SK-N-SH treated with all-trans-retinoic acid at 6 μM for 48 hours (cell line): ENCODE results near the gene CSE1L.

Experiments
- ATAC-seq: fragments of 200-7000 bp; cut with Tn5 transposase; 3 replicates; pipeline ENCODE4 v1.9.1; 2020; ENCODE audit warnings: mild to moderate bottlenecking, moderate library complexity
- ARNTL ChIP-seq: fragments of 450-650 bp; formaldehyde crosslinking; IDR thresholded peaks from 2 replicates; pipeline ENCODE4 v1.5.0; 2020; ENCODE audit warnings: low read depth, mild to moderate bottlenecking, moderate library complexity, borderline replicate concordance
- BACH2 ChIP-seq: fragments of 250-450 bp; sonication (Bioruptor Pico); IDR thresholded peaks from 2 replicates; pipeline ENCODE4 v1.9.0; 2021; ENCODE audit warnings: mild to moderate bottlenecking, borderline replicate concordance
- CSDC2 ChIP-seq: fragments of 250-450 bp; sonication (Bioruptor Pico); IDR thresholded peaks from 2 replicates; pipeline ENCODE4 v1.5.0; 2020; ENCODE audit warnings: mild to moderate bottlenecking, moderate library complexity
- ESRRG ChIP-seq: fragments of 250-450 bp; sonication (Bioruptor Pico); IDR thresholded peaks from 2 replicates; pipeline ENCODE4 v1.6.1; 2021; ENCODE audit warnings: mild to moderate bottlenecking
- GLIS3 ChIP-seq: fragments of 250-450 bp; sonication (Bioruptor Pico); IDR thresholded peaks from 2 replicates; pipeline ENCODE4 v1.5.0; 2020; ENCODE audit warnings: mild to moderate bottlenecking, moderate library complexity
- ISL1 ChIP-seq: fragments of 250-450 bp; sonication (Bioruptor Pico); IDR thresholded peaks from 2 replicates; pipeline ENCODE4 v2.1.2; 2022; ENCODE audit warnings: mild to moderate bottlenecking, moderate library complexity
- OSR1 ChIP-seq: fragments of 250-450 bp; sonication (Bioruptor Pico); IDR thresholded peaks from 2 replicates; pipeline ENCODE4 v1.8.0; 2022; ENCODE audit warnings: moderate library complexity, mild to moderate bottlenecking, inconsistent platforms
- PPARA ChIP-seq: fragments of 250-450 bp; sonication (Bioruptor Pico); IDR thresholded peaks from 2 replicates; pipeline ENCODE4 v1.5.0; 2020; ENCODE audit warnings: mild to moderate bottlenecking, borderline replicate concordance
- SNAI2 ChIP-seq: fragments of 250-450 bp; sonication (Bioruptor Pico); IDR thresholded peaks from 2 replicates; pipeline ENCODE4 v1.5.0; 2020; ENCODE audit warnings: mild to moderate bottlenecking, moderate library complexity
- TCF4 ChIP-seq: fragments of 250-450 bp; sonication (Bioruptor Pico); IDR thresholded peaks from 2 replicates; pipeline ENCODE4 v1.8.0; 2021; ENCODE audit warnings: mild to moderate bottlenecking, moderate library complexity, borderline replicate concordance
- ZC3H10 ChIP-seq: fragments of 250-450 bp; sonication (Bioruptor Pico); IDR thresholded peaks from 2 replicates; pipeline ENCODE4 v1.5.1; 2021; ENCODE audit warnings: mild to moderate bottlenecking, moderate library complexity
- ZFP3 ChIP-seq: fragments of 250-450 bp; sonication (Bioruptor Pico); IDR thresholded peaks from 2 replicates; pipeline ENCODE4 v1.5.0; 2020; ENCODE audit warnings: mild to moderate bottlenecking, moderate library complexity
- ZFP30 ChIP-seq: fragments of 450-650 bp; formaldehyde crosslinking; IDR thresholded peaks from 2 replicates; pipeline ENCODE4 v1.5.0; 2022; ENCODE audit warnings: mild to moderate bottlenecking, moderate library complexity
- ZNF565 ChIP-seq: fragments of 450-650 bp; formaldehyde crosslinking; conservative IDR thresholded peaks from 2 replicates; pipeline ENCODE4 v1.5.0; 2020; ENCODE audit warnings: low read depth, mild to moderate bottlenecking, moderate library complexity
- ZNF70 ChIP-seq: fragments of 450-650 bp; formaldehyde crosslinking; IDR thresholded peaks from 2 replicates; pipeline ENCODE4 v1.5.0; 2020; ENCODE audit warnings: mild to moderate bottlenecking, moderate library complexity
- ZNF8 ChIP-seq: fragments of 450-650 bp; formaldehyde crosslinking; IDR thresholded peaks from 2 replicates; pipeline ENCODE4 v1.5.0; 2020; ENCODE audit warnings: mild to moderate bottlenecking, moderate library complexity
- TF ChIP-seq, protein P1 (sequence below): fragments of 250-450 bp; sonication (Bioruptor Pico); IDR thresholded peaks from 2 replicates; pipeline ENCODE4 v1.5.1; 2020; ENCODE audit warnings: low read depth, mild to moderate bottlenecking, moderate library complexity
- TF ChIP-seq, protein P2 (sequence below): fragments of 250-450 bp; sonication (Bioruptor Pico); IDR thresholded peaks from 2 replicates; pipeline ENCODE4 v1.8.0; 2021; ENCODE audit warnings: low read depth, mild to moderate bottlenecking, moderate library complexity, borderline replicate concordance
- TF ChIP-seq, protein P3 (sequence below): fragments of 250-450 bp; sonication (Bioruptor Pico); IDR thresholded peaks from 2 replicates; pipeline ENCODE4 v1.8.0; 2020; ENCODE audit warnings: mild to moderate bottlenecking, moderate library complexity, borderline replicate concordance
- TF ChIP-seq, protein P4 (sequence below): fragments of 250-450 bp; sonication (Bioruptor Pico); IDR thresholded peaks from 2 replicates; pipeline ENCODE4 v1.5.1; 2021; ENCODE audit warnings: mild to moderate bottlenecking, moderate library complexity

The CSE1L gene

DNA sequence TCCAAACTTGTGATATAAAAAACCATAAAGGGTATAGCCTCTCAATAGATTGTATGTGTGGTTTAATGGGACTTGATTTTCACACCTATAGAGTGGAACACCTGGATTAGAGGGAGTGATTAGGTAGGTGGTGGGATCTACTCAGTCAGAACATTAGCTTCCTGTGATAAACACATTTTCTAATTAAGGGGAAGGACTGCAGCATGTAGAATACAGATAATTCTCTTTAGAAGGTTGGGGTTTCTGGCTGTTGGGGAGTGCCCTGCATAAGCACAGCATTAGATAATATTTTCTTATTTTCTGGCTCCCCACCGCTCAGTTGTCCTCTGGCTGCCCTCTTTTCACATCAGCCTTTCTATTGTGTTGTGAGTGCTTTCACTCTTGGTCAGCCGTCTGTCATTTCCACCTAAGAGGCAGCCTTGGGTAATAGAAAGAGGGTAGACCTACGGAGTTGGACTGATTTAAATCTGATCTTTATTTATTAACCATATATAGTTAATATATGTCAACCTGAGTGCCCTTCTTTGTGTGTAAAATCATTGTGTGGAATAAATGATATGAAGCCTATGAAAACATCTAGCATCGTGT, 8.0 kb downstream of the CSE1L start:
- no peak for ATAC-seq
- no peak for TF ChIP-seq GLIS3 (CRISPR knock-in tag)
- TF ChIP-seq ESRRG (CRISPR knock-in tag): no peak
- no peak for TF ChIP-seq ARNTL (CRISPR knock-in tag)
- TF ChIP-seq ISL1: no peak
- TF ChIP-seq ZC3H10: no peak
- TF ChIP-seq, protein P1, sequence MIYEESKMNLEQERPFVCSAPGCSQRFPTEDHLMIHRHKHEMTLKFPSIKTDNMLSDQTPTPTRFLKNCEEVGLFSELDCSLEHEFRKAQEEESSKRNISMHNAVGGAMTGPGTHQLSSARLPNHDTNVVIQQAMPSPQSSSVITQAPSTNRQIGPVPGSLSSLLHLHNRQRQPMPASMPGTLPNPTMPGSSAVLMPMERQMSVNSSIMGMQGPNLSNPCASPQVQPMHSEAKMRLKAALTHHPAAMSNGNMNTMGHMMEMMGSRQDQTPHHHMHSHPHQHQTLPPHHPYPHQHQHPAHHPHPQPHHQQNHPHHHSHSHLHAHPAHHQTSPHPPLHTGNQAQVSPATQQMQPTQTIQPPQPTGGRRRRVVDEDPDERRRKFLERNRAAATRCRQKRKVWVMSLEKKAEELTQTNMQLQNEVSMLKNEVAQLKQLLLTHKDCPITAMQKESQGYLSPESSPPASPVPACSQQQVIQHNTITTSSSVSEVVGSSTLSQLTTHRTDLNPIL (CRISPR knock-in tag): no peak
- TF ChIP-seq ZNF8 (CRISPR knock-in tag): no peak
- no peak for TF ChIP-seq ZFP30 (CRISPR knock-in tag)
- TF ChIP-seq ZFP3 (CRISPR knock-in tag): no peak
- no peak for TF ChIP-seq ZNF565 (CRISPR knock-in tag)
- no peak for TF ChIP-seq ZNF70
- no peak for TF ChIP-seq SNAI2 (CRISPR knock-in tag)
- TF ChIP-seq, protein P2, sequence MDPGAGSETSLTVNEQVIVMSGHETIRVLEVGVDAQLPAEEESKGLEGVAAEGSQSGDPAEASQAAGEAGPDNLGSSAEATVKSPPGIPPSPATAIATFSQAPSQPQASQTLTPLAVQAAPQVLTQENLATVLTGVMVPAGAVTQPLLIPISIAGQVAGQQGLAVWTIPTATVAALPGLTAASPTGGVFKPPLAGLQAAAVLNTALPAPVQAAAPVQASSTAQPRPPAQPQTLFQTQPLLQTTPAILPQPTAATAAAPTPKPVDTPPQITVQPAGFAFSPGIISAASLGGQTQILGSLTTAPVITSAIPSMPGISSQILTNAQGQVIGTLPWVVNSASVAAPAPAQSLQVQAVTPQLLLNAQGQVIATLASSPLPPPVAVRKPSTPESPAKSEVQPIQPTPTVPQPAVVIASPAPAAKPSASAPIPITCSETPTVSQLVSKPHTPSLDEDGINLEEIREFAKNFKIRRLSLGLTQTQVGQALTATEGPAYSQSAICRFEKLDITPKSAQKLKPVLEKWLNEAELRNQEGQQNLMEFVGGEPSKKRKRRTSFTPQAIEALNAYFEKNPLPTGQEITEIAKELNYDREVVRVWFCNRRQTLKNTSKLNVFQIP (CRISPR knock-in tag): no peak
- TF ChIP-seq CSDC2 (CRISPR knock-in tag): no peak
- TF ChIP-seq OSR1 (CRISPR knock-in tag): no peak
- no peak for TF ChIP-seq TCF4 (CRISPR knock-in tag)
- TF ChIP-seq, protein P3, sequence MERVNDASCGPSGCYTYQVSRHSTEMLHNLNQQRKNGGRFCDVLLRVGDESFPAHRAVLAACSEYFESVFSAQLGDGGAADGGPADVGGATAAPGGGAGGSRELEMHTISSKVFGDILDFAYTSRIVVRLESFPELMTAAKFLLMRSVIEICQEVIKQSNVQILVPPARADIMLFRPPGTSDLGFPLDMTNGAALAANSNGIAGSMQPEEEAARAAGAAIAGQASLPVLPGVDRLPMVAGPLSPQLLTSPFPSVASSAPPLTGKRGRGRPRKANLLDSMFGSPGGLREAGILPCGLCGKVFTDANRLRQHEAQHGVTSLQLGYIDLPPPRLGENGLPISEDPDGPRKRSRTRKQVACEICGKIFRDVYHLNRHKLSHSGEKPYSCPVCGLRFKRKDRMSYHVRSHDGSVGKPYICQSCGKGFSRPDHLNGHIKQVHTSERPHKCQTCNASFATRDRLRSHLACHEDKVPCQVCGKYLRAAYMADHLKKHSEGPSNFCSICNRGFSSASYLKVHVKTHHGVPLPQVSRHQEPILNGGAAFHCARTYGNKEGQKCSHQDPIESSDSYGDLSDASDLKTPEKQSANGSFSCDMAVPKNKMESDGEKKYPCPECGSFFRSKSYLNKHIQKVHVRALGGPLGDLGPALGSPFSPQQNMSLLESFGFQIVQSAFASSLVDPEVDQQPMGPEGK (CRISPR knock-in tag): no peak
- TF ChIP-seq BACH2 (CRISPR knock-in tag): no peak
- TF ChIP-seq PPARA (CRISPR knock-in tag): no peak

DNA sequence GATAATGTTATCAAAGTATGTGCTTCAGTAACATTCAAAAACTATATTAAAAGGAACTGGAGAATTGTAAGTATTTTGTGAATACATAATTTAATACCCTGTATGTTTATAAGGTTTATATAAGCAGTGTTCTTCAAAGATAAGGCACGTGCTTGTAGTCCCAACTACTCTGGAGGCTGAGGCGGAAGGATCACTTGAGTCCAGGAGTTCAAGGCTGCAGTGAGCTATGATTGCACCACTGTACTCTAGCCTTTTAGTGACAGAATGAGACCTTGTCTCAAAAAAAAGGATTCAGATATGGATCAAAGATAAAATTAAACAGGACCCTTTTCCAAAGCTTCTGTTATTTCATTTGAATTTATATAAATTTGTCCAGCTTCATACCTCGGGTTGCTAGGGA, 17.2 kb downstream of the CSE1L start:
- ATAC-seq: no peak
- no peak for TF ChIP-seq ISL1
- TF ChIP-seq, protein P3 (CRISPR knock-in tag): no peak

DNA sequence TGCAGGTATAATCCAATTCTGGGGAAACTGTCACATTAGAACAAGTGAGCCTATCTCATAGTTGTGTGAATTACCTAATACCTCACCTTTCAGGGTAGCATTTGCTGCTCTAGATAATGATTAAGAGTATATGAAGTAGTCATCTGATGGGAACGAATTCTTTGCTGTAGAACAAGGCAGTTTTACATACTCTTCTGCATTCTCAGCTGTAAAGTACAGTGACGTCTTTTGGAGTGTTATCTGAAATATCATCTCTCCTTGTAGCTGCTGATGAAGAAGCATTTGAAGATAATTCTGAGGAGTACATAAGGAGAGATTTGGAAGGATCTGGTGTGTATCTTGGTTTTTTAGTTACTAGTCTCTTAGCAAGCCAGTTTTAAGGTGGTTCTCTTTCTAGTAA, 28.4 kb downstream of the CSE1L start:
- no peak for ATAC-seq
- TF ChIP-seq GLIS3 (CRISPR knock-in tag) (no peak), ZNF70 (no peak), ISL1 (no peak), ESRRG (CRISPR knock-in tag) (no peak), ZC3H10 (no peak), TCF4 (CRISPR knock-in tag) (no peak), OSR1 (CRISPR knock-in tag) (no peak), PPARA (CRISPR knock-in tag) (no peak), SNAI2 (CRISPR knock-in tag) (no peak)
- TF ChIP-seq, protein P3 (CRISPR knock-in tag): no peak

DNA sequence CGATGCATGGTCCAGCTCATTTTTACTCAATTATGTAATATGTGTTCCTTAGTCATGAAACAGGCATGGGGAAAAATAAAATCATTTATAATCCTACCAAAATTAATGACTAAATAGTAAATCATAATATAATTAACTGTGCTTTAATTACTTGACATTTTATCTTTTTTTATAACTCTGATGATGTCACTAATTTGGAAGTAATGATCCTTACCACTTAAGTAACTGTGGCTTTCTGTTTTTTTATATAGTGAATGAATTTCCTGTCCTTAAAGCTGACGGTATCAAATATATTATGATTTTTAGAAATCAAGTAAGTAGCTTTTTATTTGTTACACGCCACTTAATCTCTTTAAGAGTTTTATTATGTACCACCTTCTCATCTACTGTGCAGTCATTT, 32.2 kb downstream of the CSE1L start:
- ATAC-seq: no peak
- TF ChIP-seq GLIS3 (CRISPR knock-in tag): no peak
- no peak for TF ChIP-seq ZC3H10
- TF ChIP-seq, protein P4, sequence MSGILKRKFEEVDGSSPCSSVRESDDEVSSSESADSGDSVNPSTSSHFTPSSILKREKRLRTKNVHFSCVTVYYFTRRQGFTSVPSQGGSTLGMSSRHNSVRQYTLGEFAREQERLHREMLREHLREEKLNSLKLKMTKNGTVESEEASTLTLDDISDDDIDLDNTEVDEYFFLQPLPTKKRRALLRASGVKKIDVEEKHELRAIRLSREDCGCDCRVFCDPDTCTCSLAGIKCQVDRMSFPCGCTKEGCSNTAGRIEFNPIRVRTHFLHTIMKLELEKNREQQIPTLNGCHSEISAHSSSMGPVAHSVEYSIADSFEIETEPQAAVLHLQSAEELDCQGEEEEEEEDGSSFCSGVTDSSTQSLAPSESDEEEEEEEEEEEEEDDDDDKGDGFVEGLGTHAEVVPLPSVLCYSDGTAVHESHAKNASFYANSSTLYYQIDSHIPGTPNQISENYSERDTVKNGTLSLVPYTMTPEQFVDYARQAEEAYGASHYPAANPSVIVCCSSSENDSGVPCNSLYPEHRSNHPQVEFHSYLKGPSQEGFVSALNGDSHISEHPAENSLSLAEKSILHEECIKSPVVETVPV (CRISPR knock-in tag): no peak
- no peak for TF ChIP-seq ESRRG (CRISPR knock-in tag)
- no peak for TF ChIP-seq ZFP30 (CRISPR knock-in tag)
- TF ChIP-seq, protein P2 (CRISPR knock-in tag): no peak
- TF ChIP-seq, protein P3 (CRISPR knock-in tag): no peak
- no peak for TF ChIP-seq PPARA (CRISPR knock-in tag)
- TF ChIP-seq, all 23 proteins: peak for 0
